ENCODE results near the gene RPS6KC1.

The RPS6KC1 gene

GRCh38 chr1:213171711-213172110 is 120.7 kb downstream of the RPS6KC1 start:
- CTCF ChIA-PET: no interaction called here
- TF ChIP-seq HDGF (IDR thresholded peaks at IDR 0.05; ENCODE audit: borderline replicate concordance) (no peak), SUZ12 (IDR thresholded peaks at IDR 0.05) (no peak), SP1 (IDR thresholded peaks at IDR 0.05) (no peak), ELF4 (IDR thresholded peaks at IDR 0.05) (no peak), PKNOX1 (IDR thresholded peaks at IDR 0.05) (no peak), FOXK2 (IDR thresholded peaks at IDR 0.05) (no peak), CTBP1 (IDR thresholded peaks at IDR 0.05; ENCODE audit: borderline replicate concordance) (no peak), BHLHE40 (IDR thresholded peaks at IDR 0.05; ENCODE audit: borderline replicate concordance) (no peak), L3MBTL2 (conservative IDR thresholded peaks at IDR 0.05) (no peak), LEF1 (IDR thresholded peaks at IDR 0.05; ENCODE audit: borderline replicate concordance) (no peak), TARDBP (IDR thresholded peaks at IDR 0.05) (no peak), NFRKB (IDR thresholded peaks at IDR 0.05) (no peak), ARNT (IDR thresholded peaks at IDR 0.05) (no peak), FOXA1 (IDR thresholded peaks at IDR 0.05) (no peak), FOXM1 (IDR thresholded peaks at IDR 0.05; ENCODE audit: borderline replicate concordance) (no peak), ZNF384 (IDR thresholded peaks at IDR 0.05) (no peak)
- DNase-seq (ENCODE audit: extremely low spot score): no peak
- POLR2A ChIA-PET: no interaction called here

DNA sequence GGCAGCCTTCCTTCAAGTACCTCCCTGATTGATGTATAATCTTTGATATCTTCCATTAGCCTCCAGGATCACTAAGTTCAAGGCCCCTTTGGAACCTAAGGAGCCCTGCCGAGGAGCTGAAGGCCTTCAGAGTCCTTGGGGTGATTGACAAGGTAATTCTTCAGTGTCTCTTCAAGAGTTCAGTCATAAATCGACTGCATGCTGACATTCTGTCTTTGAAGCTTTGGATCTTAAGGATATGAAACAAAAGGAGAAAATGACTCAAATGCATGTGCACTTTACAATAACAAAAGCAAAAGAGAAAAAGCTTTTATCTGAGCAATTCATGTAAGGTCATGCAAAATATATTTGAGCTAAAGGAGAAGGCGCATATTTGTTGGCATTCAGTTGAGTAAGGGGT is 125.3 kb downstream of the RPS6KC1 start:
- ChIA-PET POLR2A (no interaction called here), CTCF (no interaction called here)
- TF ChIP-seq FOXK2 (IDR thresholded peaks at IDR 0.05) (no peak), PKNOX1 (IDR thresholded peaks at IDR 0.05) (peak; percentile 59)
- DNase-seq (ENCODE audit: extremely low spot score): no peak

GRCh38 chr1:213179784-213180183 is 128.7 kb downstream of the RPS6KC1 start:
- ChIA-PET POLR2A (no interaction called here), CTCF (no interaction called here)
- TF ChIP-seq ZNF384 (IDR thresholded peaks at IDR 0.05): no peak
- TF ChIP-seq NFRKB (IDR thresholded peaks at IDR 0.05): no peak
- no peak for TF ChIP-seq FOXK2 (IDR thresholded peaks at IDR 0.05)
- no peak for TF ChIP-seq ARNT (IDR thresholded peaks at IDR 0.05)
- TF ChIP-seq TARDBP (IDR thresholded peaks at IDR 0.05): no peak
- no peak for TF ChIP-seq BHLHE40 (IDR thresholded peaks at IDR 0.05; ENCODE audit: borderline replicate concordance)
- TF ChIP-seq CTBP1 (IDR thresholded peaks at IDR 0.05; ENCODE audit: borderline replicate concordance): no peak
- no peak for TF ChIP-seq L3MBTL2 (conservative IDR thresholded peaks at IDR 0.05)
- no peak for TF ChIP-seq ELF4 (IDR thresholded peaks at IDR 0.05)
- no peak for TF ChIP-seq SP1 (IDR thresholded peaks at IDR 0.05)
- TF ChIP-seq PKNOX1 (IDR thresholded peaks at IDR 0.05): no peak
- TF ChIP-seq FOXA1 (IDR thresholded peaks at IDR 0.05): no peak
- TF ChIP-seq HDGF (IDR thresholded peaks at IDR 0.05; ENCODE audit: borderline replicate concordance): no peak
- no peak for TF ChIP-seq FOXM1 (IDR thresholded peaks at IDR 0.05; ENCODE audit: borderline replicate concordance)
- no peak for DNase-seq (ENCODE audit: extremely low spot score)

DNA sequence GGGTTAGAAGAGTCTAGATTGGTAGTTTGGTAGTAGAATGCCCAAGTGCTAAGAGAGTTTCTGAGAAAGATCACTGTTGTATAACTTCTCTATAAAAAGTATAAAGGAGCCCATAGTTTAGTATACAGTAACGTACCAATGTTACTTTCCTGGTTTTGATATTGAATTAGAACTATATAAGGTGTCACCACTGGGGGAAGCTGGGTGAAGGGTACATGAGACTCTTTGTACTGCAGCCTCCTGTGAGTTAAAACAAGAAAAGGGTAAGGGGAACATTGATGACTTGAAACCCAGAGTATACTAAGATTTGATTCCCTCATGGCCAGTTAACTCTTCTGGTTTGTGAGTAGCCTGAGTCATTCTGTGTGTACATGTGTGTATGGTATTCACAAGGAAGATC is 129.8 kb downstream of the RPS6KC1 start:
- TF ChIP-seq ARNT (IDR thresholded peaks at IDR 0.05) (no peak), SUZ12 (IDR thresholded peaks at IDR 0.05) (no peak)
- ChIA-PET POLR2A (no interaction called here), CTCF (no interaction called here)
- no peak for DNase-seq (ENCODE audit: extremely low spot score)

GRCh38 chr1:213183036-213183672 is 132.1 kb downstream of the RPS6KC1 start:
- POLR2A ChIA-PET: no interaction called here
- CTCF ChIA-PET: no interaction called here
- DNase-seq (ENCODE audit: extremely low spot score): no peak
- no peak for TF ChIP-seq SUZ12 (IDR thresholded peaks at IDR 0.05)
- no peak for TF ChIP-seq TARDBP (IDR thresholded peaks at IDR 0.05)
- no peak for TF ChIP-seq L3MBTL2 (conservative IDR thresholded peaks at IDR 0.05)
- no peak for TF ChIP-seq PKNOX1 (IDR thresholded peaks at IDR 0.05)
- no peak for TF ChIP-seq NFRKB (IDR thresholded peaks at IDR 0.05)
- no peak for TF ChIP-seq SP1 (IDR thresholded peaks at IDR 0.05)
- no peak for TF ChIP-seq ELF4 (IDR thresholded peaks at IDR 0.05)

- CTCF ChIA-PET: no interaction called here
- DNase-seq (ENCODE audit: extremely low spot score): no peak
Observed at GRCh38 chr1:213186168-213186567, 135.1 kb downstream of the RPS6KC1 start.

More at GRCh38 chr1:213186168-213186567, 135.1 kb downstream of the RPS6KC1 start:
- POLR2A ChIA-PET: no interaction called here
- TF ChIP-seq SUZ12 (IDR thresholded peaks at IDR 0.05): no peak
- TF ChIP-seq FOXA1 (IDR thresholded peaks at IDR 0.05): no peak
- TF ChIP-seq TARDBP (IDR thresholded peaks at IDR 0.05): no peak
- no peak for TF ChIP-seq BHLHE40 (IDR thresholded peaks at IDR 0.05; ENCODE audit: borderline replicate concordance)
- TF ChIP-seq ZNF384 (IDR thresholded peaks at IDR 0.05): no peak
- no peak for TF ChIP-seq L3MBTL2 (conservative IDR thresholded peaks at IDR 0.05)
- no peak for TF ChIP-seq FOXK2 (IDR thresholded peaks at IDR 0.05)
- TF ChIP-seq FOXM1 (IDR thresholded peaks at IDR 0.05; ENCODE audit: borderline replicate concordance): no peak
- TF ChIP-seq SP1 (IDR thresholded peaks at IDR 0.05): no peak
- TF ChIP-seq HDGF (IDR thresholded peaks at IDR 0.05; ENCODE audit: borderline replicate concordance): no peak
- no peak for TF ChIP-seq PKNOX1 (IDR thresholded peaks at IDR 0.05)
- TF ChIP-seq LEF1 (IDR thresholded peaks at IDR 0.05; ENCODE audit: borderline replicate concordance): no peak
- TF ChIP-seq CTBP1 (IDR thresholded peaks at IDR 0.05; ENCODE audit: borderline replicate concordance): no peak
- no peak for TF ChIP-seq ELF4 (IDR thresholded peaks at IDR 0.05)
- TF ChIP-seq ARNT (IDR thresholded peaks at IDR 0.05): no peak
- TF ChIP-seq NFRKB (IDR thresholded peaks at IDR 0.05): no peak

All from HEK293T (cell line).